HG03520 (cell line): ENCODE measurements around the gene IQGAP2.

Source experiments
- ATAC-seq: cut with Tn5 transposase; IDR thresholded peaks from one replicate; pipeline ENCODE4 v1.9.1; 2021; ENCODE audit warnings: mild to moderate bottlenecking, moderate library complexity; ENCODE audit not compliant: unreplicated experiment

IQGAP2 gene

DNA sequence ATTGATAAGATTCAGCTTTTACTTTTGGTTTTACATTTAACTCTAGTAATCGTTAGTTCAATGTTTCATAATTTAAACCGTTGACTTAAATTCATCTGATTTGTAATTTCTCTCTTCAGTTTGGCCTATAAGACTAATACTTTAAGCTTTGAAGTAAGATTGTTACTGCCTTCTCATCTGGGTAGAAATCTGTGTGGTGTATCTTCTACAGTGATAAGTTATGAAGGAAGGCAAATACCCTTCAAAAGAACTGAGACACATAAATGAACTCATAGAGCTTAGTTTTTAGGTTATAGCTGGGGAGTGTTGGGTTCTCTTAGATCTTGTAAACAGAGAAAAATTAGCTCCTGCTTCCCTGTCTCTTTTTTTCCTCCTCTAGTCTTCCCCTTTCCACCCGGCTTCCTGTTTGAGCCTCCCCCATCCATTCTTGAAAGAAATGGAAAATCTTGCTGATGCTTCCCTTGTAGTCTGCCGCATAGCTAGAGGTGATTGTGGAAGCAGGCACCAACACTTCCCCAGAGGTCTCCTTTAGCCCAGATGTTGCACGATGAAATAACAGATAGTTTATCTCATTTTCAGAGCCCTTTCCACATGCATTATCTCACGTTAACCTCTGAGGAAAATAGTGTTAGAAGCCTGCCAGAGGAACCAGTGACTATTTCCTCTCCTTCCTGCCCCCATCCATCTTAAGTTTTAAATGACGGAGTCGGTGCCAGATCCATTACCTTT is 222.2 kb downstream of the IQGAP2 start:
- no peak for ATAC-seq

- no peak for ATAC-seq
These were observed 223.7 kb downstream of the IQGAP2 start for GRCh38 chr5:76626738-76627137.

- ATAC-seq, result no peak
These were observed 231.6 kb downstream of the IQGAP2 start for GRCh38 chr5:76634661-76635060.

DNA sequence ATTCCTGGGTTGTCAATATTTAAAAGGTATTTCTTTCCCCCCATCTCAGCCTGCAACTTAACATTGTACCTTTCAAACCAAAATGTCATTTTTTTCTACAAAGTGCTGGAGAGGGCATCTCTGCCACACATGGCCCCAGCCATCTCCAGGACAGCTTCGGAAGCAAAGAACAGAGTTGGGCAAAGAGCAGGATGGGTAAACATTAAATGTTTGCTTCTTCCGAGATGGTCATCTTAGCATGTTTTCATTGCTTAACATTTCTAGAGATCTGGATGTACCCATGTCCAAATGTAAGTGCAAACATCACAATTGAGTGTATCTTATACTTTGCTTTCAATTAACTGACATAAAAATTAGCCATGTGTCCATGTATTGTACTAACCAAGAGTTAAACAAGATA is 234.4 kb downstream of the IQGAP2 start:
- ATAC-seq, result no peak

DNA sequence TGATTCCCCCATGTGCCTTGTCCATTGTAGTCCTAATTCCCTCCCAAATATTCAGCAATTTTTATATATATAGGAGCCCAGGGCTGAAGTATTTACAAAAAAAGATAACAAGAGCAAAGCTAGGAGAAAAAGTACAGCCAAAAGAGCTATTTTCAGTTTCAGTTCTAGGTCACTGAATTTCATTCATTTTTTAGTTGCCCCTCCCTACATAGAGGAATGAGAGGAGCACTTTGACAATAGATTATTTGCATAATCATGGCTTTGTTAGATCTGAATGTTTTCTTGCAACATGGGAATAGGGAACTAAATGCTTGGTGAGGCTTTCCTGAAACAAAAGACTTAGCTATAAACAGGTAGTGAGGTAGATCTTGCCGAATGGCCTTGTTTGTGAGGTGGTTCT is 235.4 kb downstream of the IQGAP2 start:
- ATAC-seq, result no peak

DNA sequence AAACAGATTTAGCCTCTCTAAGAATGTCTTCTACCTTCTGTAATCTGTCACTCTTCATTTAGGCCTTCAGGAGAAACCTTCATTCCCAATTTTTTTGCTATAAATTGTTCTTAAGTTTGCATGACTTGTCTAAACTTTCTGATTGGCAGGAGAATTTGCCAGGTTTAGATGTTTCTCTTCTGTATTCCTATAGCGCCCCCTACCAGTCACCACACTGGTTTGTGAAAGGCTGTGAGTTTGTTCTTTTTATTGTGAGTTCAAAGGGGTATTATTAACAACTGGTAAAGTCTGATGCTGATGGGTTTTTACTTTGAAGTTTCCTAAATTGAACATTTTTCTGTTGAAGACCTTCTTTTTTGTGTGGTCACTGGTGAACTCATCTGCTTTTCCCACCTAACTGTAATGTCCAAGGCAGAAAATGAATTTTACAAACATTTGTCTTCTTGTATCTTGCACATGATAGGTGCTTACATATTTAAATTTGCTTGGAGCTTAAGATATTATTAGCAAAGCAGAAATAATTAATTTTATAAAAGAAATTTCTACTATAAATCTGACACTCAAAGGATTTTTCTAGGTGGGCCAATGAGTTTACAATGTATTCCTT is 238.5 kb downstream of the IQGAP2 start:
- ATAC-seq, result no peak

DNA sequence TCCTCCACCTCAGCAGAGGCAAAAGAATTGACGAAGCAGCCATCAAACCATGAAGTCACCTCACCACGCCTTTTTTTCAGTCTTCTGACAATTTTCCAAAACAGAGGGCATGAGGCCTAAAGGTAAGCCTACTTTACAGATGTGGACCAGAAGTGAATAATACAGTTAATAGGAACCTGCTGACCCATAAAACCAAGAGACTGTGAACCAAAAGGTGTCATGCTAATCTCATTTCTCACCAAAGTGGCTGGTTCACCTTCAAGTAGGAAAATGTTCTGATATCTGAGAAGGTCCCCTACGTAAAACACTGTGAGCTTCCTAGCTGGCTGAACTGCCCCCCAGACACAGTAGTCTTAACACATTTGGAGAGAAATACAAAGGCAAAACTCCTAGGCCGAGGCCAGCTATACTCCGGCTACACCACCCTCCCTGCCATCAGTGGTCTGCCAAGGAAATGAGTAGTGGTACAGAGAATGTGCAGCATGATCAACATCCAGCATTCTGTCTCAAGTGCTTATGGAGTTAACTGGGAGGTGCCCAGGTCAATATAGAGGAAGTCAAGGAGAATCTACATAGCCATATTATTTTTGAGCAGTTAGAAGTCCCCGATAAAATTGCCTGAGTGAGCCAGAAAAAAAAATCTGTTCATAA is 239.4 kb downstream of the IQGAP2 start:
- no peak for ATAC-seq

GRCh38 chr5:76643371-76643770 is 240.3 kb downstream of the IQGAP2 start:
- ATAC-seq, result no peak

- no peak for ATAC-seq
These were observed 246.1 kb downstream of the IQGAP2 start for GRCh38 chr5:76649140-76649539.

- ATAC-seq, result no peak
These were observed 249.8 kb downstream of the IQGAP2 start for GRCh38 chr5:76652809-76653414.

- no peak for ATAC-seq
These were observed 254.0 kb downstream of the IQGAP2 start for GRCh38 chr5:76657091-76657490.

GRCh38 chr5:76657683-76658311 is 254.7 kb downstream of the IQGAP2 start:
- ATAC-seq, result no peak

DNA sequence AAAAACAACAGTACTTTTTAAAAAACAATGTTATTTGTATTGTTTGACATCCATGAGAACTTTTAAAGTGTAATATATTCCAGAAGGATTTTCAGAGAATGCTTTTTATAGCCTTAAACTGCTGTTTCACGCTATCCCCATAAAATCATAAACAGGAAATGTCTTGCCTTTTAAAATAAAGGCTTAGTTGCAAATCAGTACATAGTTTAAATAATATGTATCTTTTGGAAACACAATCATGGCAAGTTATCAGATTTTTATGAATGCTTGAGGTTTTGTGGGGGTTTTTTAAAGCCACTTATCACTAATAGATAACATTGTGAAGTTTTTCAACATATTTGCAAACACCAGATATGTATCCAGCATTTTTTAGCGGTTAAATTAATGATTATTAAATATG is 257.3 kb downstream of the IQGAP2 start:
- no peak for ATAC-seq

GRCh38 chr5:76662521-76662920 is 259.4 kb downstream of the IQGAP2 start:
- no peak for ATAC-seq

DNA sequence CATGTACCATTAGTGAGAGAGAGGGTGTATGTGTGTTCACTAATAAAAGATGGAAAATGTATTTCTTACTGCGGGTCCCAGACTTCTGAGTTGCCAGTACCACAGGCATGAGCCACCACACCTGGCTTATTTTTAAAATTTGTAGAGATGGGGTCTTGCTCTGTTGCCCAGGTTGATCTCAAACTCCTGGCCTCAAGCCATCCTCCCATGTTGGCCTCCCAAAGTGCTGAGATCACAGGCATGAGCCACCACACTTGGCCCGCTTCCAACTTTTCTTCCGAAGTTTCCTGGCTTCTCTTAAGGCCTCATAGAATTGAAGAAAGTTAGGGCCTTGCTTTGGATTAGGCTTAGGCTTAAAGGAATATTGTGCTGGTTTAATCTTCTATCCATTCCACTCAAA is 260.5 kb downstream of the IQGAP2 start:
- no peak for ATAC-seq

- no peak for ATAC-seq
These were observed 261.0 kb downstream of the IQGAP2 start for GRCh38 chr5:76664079-76664478.

- ATAC-seq, result no peak
These were observed 264.4 kb downstream of the IQGAP2 start for GRCh38 chr5:76667495-76667894.

- no peak for ATAC-seq
These were observed 266.2 kb downstream of the IQGAP2 start for GRCh38 chr5:76669245-76669644.

DNA sequence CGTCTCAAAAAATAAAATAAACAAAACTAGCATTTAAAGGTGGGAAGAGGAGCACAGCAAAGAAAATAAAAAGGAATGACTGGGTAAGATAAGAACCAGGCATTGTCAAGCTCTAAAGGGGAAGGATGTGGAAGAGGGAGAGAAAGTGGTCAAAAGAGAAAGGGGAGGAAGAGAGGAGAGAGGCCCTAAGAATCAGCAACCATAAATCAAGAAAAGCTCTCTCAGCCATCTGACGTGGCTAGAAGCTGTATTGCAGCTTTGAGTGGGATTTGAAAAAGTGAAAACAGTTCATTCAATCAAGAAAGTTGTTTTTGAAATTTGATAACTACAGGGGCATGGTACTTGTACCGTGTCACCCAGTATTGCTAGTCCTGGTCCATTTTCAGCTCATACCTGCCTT is 267.4 kb downstream of the IQGAP2 start:
- no peak for ATAC-seq

- ATAC-seq, result no peak
These were observed 269.2 kb downstream of the IQGAP2 start for GRCh38 chr5:76672242-76672641.

DNA sequence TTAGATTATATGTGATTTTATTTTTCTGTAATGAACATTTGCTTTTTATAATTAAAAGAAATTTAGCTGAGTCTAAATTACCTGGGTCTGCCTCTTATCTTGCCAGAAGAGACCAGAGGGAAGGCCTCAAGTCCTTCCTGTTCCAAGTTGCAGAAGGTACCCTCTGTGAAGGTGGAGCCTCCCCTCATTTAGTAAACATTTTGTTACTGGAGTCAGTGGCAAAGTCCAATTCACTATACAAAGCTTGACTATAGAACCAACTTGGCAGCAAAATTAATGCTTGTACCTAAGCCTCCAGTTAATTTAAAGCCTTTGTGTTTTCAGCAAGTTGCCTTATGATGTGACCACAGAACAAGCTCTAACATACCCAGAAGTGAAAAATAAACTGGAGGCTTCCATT is 270.0 kb downstream of the IQGAP2 start:
- no peak for ATAC-seq
